Cardiac fibroblast (primary cell): ENCODE data around the gene CLDN14.

Experiments
- DNase-seq, 2 donors: peaks; one replicate each; pipeline versions ENCODE4 v3.0.0 to v3.0.0-alpha.2; 2010; ENCODE audit warnings: low read depth in 2 of 2
- H3K4me3 ChIP-seq, 2 donors: replicated peaks in 1 of 2; 1 replicate in 1 of 2; 2 replicates in 1 of 2; pipeline ENCODE4 v1.5.1; 2011; ENCODE audit warnings: low read depth in 2 of 2, low read length in 2 of 2, mild to moderate bottlenecking in 2 of 2, moderate library complexity in 1 of 2
- TF ChIP-seq, protein P1 (sequence below): IDR thresholded peaks from one replicate; pipeline ENCODE4 v1.5.1; 2011; ENCODE audit warnings: low read depth, mild to moderate bottlenecking, low read length, inconsistent platforms

The CLDN14 gene

DNA sequence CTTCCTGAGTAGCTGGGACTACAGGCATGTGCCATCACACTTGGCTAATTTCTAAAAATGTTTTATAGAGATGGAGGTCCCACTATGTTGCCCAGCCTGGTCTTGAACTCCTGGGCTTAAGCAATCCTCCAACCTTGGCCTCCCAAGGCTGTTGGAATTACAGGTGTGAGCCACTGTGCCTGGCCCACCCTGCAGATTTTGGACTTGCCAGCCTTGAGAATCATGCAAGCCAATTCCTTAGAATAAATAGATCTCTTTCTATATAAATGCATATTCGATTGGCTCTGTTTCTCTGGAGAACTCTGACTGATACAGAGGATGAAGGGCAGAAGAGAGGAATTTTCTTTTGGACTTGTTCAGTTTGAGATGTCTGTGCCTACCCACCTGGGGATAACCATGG is 6.7 kb downstream of the CLDN14 start:
- TF ChIP-seq, protein P1, sequence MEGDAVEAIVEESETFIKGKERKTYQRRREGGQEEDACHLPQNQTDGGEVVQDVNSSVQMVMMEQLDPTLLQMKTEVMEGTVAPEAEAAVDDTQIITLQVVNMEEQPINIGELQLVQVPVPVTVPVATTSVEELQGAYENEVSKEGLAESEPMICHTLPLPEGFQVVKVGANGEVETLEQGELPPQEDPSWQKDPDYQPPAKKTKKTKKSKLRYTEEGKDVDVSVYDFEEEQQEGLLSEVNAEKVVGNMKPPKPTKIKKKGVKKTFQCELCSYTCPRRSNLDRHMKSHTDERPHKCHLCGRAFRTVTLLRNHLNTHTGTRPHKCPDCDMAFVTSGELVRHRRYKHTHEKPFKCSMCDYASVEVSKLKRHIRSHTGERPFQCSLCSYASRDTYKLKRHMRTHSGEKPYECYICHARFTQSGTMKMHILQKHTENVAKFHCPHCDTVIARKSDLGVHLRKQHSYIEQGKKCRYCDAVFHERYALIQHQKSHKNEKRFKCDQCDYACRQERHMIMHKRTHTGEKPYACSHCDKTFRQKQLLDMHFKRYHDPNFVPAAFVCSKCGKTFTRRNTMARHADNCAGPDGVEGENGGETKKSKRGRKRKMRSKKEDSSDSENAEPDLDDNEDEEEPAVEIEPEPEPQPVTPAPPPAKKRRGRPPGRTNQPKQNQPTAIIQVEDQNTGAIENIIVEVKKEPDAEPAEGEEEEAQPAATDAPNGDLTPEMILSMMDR: no peak
- DNase-seq: no peak
- no peak overlapping the region for H3K4me3 ChIP-seq

DNA sequence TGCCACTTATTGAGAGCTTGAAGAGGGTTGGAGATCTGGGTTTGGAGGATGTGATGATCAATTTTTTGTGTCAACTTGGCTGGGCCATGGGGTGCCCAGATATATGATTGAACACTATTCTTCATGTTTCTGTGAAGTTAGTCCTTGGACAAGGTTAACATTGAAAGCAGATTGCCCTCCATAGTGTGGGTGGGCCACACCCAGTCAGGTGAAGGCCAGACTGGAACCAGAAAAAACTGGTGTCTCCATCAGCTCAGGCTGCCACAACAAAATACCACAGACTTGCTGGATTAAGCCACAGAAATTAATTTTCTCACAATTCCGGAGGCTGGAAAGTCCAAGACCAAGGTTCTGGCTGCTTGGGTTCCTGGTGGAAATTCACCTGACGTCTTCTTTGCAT is 7.5 kb downstream of the CLDN14 start:
- TF ChIP-seq, protein P1: no peak
- DNase-seq: no peak
- H3K4me3 ChIP-seq: no peak overlapping the region

DNA sequence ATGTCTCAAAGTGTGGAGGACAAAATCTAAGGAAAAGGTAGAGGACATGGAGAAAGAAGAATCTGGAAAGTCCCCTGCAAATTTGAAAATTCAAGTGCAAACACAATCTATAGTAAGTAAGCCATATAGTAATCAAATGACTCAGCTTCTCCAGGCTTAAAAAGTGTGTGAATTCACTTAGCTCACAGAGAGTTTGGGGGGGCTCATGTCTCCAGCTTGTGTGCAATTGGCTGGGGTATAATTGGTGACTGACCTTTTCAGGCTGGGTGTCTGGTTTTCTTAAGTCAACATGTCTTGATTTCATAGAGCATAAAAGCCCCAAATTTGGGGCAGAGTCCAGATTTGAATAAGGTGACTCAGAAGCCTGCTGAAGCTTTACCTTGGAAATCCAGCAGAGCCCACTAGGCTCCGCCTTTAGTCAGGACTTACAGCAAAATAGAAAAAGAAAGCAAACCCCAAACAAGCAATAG is 8.6 kb downstream of the CLDN14 start:
- no peak overlapping the region for H3K4me3 ChIP-seq
- TF ChIP-seq, protein P1: no peak
- DNase-seq: peak; percentile 10 to 90

DNA sequence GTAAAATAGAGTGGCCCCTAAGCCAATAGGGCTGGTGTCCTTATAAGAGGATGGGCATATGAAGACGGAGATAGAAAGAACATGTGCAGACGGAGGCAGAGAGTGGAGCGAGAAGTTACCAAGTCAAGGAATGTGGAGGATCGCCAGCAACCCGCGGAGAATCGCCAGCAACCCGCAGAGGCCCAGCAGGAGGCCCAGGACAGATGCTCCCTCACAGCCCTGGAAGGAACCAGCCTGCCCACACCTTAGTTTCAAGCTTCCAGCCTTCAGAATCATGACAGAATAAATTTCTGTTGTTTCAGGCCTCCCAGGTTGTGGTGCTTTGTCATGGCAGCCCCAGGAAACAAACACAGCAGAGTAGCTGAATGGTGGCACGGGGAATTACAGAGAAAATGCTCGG is 9.6 kb downstream of the CLDN14 start:
- no peak for DNase-seq
- TF ChIP-seq, protein P1: no peak
- no peak overlapping the region for H3K4me3 ChIP-seq

DNA sequence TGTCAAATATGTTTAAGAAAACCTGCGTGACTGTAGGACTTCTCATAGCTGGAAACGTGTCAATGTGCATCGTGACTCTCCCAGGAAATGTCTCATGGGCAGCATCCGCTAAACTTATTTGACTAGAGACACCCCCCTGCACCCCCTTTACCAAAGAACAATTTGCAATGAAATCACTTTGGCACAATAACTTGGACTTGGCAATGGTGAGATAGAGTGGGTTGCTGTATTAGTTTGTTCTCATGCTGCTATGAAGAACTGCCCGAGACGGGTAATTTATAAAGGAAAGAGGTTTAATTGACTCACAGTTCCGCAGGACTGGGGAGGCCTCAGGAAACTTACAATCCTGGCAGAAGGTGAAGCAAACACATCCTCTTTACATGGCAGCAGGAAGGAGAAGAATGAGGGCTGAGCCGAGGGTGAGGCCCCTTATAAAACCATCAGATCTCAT is 13.8 kb downstream of the CLDN14 start:
- TF ChIP-seq, protein P1: no peak
- peak overlapping the region in 1 of 2 donors; percentile 39 for H3K4me3 ChIP-seq
- DNase-seq: peak; percentile 27 to 90

DNA sequence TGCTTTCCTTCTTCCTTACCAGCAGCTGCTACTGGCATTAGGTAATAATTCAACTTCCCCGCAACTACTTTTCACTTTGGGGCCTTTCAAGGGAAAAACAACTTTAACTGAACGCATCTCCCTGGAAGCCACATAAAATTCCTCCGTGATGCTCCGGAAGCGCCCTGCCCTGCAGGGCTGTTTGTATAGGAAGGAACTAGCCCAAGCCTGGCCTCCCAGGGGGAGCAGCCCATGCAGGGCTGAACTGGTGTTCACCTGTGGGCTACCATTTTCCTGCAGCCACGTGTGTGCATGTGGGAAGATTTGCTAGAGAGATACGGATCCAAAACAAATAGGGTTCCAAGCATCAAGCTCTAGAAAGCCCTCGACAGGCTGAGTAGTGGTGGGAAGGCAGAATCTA is 14.4 kb downstream of the CLDN14 start:
- peak overlapping the region in 1 of 2 donors; percentile 39 for H3K4me3 ChIP-seq
- TF ChIP-seq, protein P1: no peak
- DNase-seq: peak in 1 of 2 donors; percentile 37

DNA sequence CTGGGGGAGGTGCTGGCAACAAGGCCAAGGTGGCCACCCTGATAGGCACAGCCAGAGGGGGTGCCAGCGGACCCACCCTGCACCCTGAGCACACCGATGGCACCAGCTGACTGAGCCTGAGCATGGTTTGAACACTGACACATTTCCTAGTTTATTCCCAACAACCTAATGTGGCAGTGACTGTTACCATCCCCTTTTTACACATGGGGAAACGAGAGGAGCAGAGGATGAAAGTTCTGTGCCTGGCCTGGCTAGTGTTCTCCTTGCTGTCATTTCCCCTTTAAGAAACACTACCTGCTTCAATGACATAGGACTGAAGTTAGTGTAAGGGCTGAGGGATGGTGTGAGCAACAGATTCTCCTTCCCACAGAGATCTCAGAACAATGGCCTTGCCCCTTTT is 15.3 kb downstream of the CLDN14 start:
- TF ChIP-seq, protein P1: no peak
- peak overlapping the region in 1 of 2 donors; percentile 39 for H3K4me3 ChIP-seq
- no peak for DNase-seq
